NCI-H2196 (cell line): ENCODE results near the gene PLPPR4.

Source experiments
- DNase-seq: peaks from one replicate; lab custom pipeline; 2025; ENCODE audit not compliant: unreplicated experiment; lab: John Stamatoyannopoulos, UW

PLPPR4 gene

GRCh38 chr1:99347041-99347684, 82.9 kb downstream of the PLPPR4 start:
- no peak for DNase-seq

GRCh38 chr1:99348397-99349132, 84.3 kb downstream of the PLPPR4 start:
- no peak for DNase-seq

- DNase-seq, result no peak
Observed at GRCh38 chr1:99352821-99353220, 88.5 kb downstream of the PLPPR4 start.

- no peak for DNase-seq
Observed at GRCh38 chr1:99358770-99359169, 94.5 kb downstream of the PLPPR4 start.
